ENCODE data around the gene NME2.
A peak's percentile ranks its signal among the peaks of the same experiment; 100 is the strongest.
"Not testable (repeated sequence)": the region's sequence is repeated elsewhere in the genome, so short reads cannot be mapped to it uniquely, and the experiment has no call there.

NME2 gene

GRCh38 chr17:51166198-51166986 is at the start of gene NME2:
Gene NME2 (plus strand): TSS chr17:51166411. CDS start chr17:51166831, 420 bp downstream.
- DNase-seq, result peak; percentile 77

- DNase-seq, result no peak
Observed at GRCh38 chr17:51118330-51119195, 47.6 kb upstream of the NME2 start.

GRCh38 chr17:51119415-51120356 is 46.5 kb upstream of the NME2 start:
- DNase-seq, result peak; percentile 34

GRCh38 chr17:51120357-51120738 is 45.9 kb upstream of the NME2 start:
- peak; percentile 41 for DNase-seq

GRCh38 chr17:51120739-51121619 is 45.2 kb upstream of the NME2 start, which contains the start of gene SPAG9:
Gene SPAG9 (minus strand): TSS chr17:51120868. CDS start chr17:51120656, 212 bp downstream.
- peak; percentile 89 for DNase-seq

- DNase-seq, result peak; percentile 84
Observed at GRCh38 chr17:51121620-51122472, 44.4 kb upstream of the NME2 start.

GRCh38 chr17:51122473-51123115 is 43.6 kb upstream of the NME2 start:
- not testable (repeated sequence) for DNase-seq

GRCh38 chr17:51124640-51125503 is 41.3 kb upstream of the NME2 start:
- DNase-seq, result no peak

- DNase-seq, result no peak
Observed at GRCh38 chr17:51128076-51128475, 38.1 kb upstream of the NME2 start.

GRCh38 chr17:51132964-51133319 is 33.3 kb upstream of the NME2 start:
- no peak for DNase-seq

GRCh38 chr17:51133365-51133764 is 32.8 kb upstream of the NME2 start:
- DNase-seq, result no peak

GRCh38 chr17:51135956-51136355 is 30.3 kb upstream of the NME2 start:
- no peak for DNase-seq

GRCh38 chr17:51142597-51142996 is 23.6 kb upstream of the NME2 start:
- no peak for DNase-seq

- no peak for DNase-seq
Observed at GRCh38 chr17:51144266-51145022, 21.8 kb upstream of the NME2 start.

- no peak for DNase-seq
Observed at GRCh38 chr17:51147650-51148049, 18.6 kb upstream of the NME2 start.

- no peak for DNase-seq
Observed at GRCh38 chr17:51149163-51149562, 17.0 kb upstream of the NME2 start.

GRCh38 chr17:51150932-51151331 is 15.3 kb upstream of the NME2 start:
- DNase-seq, result no peak

GRCh38 chr17:51152766-51153209 is 13.4 kb upstream of the NME2 start:
- DNase-seq, result no peak
